GM19452 (cell line): ENCODE results near the gene SYT8.
"Not testable (repeated sequence)": the region's sequence is repeated elsewhere in the genome, so short reads cannot be mapped to it uniquely, and the experiment has no call there.

Source experiments
- ATAC-seq: cut with Tn5 transposase; IDR thresholded peaks from one replicate; pipeline ENCODE4 v1.9.1; 2021; ENCODE audit not compliant: unreplicated experiment

The SYT8 gene

DNA sequence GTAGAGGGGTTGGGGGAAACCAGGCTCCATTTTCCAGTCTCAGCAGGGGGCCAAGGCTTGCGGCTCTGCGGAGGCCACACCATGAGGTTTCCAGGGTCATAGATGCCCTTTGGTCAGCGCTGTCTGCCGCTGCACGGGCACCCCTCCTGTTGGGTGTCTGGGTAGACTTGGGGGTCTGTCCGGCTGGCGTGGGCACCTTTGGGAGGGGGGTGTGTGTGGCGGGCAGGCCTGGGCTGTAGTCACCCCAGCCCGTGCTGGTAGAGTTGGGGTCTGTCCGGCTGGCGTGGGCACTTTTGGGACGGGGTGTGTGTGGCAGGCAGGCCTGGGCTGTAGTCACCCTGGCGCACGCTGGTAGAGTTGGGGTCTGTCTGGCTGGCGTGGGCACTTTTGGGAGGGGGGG lies 36.7 kb downstream of the SYT8 start:
- no peak for ATAC-seq

DNA sequence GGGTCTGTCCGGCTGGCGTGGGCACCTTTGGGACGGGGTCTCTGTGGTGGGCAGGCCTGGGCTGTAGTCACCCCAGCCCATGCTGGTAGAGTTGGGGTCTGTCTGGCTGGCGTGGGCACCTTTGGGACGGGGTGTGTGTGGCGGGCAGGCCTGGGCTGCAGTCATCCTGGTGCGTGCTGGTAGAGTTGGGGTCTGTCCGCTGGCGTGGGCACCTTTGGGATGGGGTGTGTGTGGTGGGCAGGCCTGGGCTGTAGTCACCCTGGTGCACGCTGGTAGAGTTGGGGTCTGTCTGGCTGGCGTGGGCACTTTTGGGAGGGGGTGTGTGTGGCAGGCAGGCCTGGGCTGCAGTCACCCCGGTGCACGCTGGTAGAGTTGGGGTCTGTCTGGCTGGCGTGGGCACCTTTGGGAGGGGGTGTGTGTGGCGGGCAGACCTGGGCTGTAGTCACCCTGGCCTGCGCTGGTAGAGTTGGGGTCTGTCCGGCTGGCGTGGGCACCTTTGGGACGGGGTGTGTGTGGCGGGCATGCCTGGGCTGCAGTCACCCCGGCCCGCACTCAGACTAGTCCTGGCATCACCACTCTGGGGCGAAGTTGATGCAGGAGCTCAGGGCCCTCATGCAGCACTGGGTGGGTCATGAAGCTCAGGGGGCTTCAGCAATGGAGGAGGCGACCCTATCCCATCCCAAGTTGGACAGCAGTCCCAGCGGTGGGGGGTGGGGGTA lies 37.6 kb downstream of the SYT8 start:
- ATAC-seq: no peak

DNA sequence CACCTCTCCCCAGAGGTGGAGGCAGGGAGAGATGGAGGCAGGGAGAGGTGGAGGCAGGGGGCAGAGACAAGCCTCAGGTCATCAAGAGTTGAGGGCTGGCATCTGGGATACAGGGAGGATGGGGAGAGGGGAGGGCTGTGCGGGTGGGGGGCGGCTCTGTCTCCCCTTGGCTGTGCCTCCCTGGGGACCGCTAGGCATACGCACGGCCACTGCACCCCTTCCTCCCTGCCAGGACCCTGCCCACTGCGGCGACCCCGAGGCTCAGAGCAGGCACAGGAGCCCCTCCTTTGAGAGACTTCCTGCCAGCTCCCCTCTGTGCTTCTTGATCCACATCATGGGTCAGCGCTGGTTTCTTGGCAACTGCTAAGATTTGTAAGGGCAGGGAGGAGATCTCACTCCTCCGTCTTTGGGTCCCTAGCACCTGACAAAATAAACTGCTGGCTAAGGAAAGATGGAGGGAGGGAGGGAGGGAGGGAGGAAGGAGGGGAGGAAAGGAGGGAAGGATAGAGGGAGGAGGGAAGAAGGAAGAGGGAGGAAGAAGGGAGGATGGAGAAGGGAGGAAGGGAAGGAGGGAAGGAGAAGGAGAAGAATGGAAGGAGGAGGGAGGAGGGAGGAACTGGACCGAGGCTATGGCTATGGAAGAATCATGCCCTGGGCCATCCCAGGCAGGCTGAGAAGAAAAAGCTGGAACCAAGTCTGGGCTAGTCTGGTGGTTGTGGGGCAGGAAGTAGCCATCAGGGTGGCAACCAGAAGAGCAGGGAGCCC lies 38.4 kb downstream of the SYT8 start:
- no peak for ATAC-seq

DNA sequence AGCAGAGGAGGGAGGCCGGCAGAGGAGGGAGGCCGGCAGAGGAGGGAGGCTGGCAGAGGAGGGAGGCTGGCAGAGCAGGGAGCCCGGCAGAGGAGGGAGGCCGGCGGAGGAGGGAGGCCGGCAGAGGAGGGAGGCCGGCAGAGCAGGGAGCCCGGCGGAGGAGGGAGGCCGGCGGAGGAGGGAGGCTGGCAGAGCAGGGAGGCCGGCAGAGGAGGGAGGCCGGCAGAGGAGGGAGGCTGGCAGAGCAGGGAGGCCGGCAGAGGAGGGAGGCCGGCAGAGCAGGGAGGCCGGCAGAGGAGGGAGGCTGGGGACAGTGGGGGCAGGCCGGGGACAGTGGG lies 39.0 kb downstream of the SYT8 start:
- ATAC-seq: not testable (repeated sequence)

DNA sequence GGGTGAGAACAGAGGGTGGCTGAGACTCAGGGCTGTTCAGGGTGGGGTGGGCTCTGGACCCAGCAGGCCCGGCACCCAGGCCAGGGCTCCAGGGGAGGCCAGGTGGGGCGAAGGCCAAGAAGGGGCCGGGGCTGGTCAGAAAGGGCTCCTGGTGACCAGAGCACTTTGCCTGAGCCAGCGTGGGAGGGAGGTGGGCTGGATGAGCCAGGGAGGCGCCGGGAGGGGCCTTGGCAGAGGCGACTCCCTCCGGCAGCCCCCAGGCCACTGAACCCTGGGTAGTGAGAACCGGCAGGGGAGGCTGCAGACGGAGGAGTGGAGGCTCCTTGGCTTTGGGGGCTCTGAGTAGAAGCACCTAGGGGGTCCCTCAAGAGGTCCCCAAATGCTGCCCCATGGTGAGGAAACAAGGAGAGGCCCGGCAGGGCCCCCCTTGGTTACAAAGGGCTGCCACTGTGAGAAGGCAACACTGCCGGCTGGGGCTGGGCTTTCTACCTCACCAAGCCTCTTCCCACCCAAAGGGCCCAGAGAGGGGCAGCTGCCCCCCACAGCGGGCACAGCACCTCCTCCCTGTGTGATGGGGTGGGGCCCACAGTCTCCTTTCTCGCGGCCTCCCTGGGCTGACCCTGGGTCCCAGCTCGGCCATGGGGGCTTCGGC lies 39.8 kb downstream of the SYT8 start:
- not testable (repeated sequence) for ATAC-seq

DNA sequence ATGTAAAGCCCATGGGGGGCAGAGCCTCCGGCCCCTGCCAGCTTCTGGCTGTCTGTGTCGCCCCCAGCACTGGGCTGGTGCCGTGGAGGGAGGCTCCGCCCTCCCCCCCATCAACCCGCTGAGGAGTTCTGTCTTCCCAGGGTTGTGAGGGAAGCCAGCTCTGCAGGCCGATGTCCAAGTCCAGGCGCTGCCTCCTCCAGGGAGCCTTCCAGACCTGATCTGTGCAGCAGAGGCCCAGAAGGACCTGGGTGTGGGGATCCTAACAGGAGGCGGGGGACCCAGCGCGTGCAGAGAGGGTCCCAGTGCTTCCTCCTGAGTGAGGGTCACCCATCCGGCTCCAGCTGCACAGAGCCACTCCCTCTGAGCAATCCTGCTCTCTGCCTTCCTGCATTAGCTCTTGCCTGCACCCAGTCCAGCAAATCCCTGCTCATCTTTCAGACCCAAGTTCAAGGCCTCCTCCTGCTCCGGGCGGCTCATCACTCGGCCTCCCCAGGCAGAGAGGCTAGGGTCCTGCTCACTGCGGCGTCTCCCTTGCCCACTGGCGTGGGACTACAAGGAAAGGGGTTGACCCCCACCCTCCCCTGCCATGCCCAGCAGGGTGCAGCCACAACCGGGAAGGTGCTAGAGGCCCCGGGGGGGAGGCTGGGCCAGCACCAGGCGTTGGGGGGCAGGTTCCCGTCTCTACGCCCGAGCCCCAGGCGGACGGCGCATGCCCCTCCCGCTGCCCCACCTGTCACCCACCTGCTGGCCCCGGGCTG lies 40.5 kb downstream of the SYT8 start:
- no peak for ATAC-seq

DNA sequence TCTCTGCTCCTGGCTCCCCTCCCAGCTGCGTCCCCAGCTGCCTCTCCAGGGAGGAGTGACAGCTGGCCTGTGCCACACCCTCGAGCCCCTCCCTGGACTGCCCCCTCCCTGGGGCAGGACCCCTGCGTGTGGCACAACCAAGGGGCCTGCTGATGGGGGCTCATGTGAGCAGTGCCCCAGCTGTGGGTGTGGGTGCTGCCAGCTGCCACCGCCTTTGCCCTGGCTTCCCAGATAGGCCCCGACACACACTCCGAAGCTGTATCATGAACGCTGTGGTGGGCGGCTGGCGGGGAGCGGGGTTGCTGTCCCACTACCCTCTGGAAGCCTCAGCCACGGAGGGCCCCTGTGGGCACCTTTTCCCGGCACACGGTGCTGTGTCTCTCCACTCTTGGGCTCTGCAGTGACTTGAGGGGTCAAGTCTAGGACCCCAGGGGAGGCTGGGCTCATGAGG lies 41.1 kb downstream of the SYT8 start:
- not testable (repeated sequence) for ATAC-seq

DNA sequence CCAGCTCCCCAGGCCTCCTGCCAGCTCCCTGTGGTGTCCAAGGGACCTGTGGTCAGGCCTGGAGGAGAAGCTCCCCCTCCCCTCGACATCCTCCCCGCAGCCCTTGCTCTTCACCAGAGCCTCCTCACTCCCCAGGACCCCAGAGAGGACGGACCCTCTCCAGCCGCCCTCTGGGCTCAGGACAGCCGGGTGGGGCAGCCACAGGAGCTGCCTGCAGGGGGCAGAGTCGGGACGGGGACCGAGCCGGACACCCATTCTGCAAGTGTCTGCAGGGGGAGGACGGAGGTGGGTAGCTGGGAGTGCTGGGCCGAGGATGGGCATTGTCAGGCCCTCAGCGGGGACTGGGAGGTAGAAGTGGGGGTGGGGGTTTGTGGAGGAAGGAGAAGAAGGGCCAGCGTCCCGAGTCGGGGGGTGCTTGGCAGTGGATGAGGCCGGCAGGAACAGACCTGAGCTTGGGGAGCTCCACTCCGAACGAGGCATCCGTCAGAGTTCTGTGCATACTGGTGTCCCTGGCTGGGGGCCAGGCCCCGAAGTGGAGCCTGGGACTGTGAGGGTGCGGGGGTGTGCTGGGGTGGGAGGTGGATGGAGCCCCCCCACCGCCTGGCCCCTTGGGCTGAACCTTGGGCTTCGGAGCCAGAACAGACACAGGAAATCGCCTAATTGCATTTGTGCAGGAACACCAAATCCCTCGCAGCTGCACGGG lies 41.7 kb downstream of the SYT8 start:
- no peak for ATAC-seq

DNA sequence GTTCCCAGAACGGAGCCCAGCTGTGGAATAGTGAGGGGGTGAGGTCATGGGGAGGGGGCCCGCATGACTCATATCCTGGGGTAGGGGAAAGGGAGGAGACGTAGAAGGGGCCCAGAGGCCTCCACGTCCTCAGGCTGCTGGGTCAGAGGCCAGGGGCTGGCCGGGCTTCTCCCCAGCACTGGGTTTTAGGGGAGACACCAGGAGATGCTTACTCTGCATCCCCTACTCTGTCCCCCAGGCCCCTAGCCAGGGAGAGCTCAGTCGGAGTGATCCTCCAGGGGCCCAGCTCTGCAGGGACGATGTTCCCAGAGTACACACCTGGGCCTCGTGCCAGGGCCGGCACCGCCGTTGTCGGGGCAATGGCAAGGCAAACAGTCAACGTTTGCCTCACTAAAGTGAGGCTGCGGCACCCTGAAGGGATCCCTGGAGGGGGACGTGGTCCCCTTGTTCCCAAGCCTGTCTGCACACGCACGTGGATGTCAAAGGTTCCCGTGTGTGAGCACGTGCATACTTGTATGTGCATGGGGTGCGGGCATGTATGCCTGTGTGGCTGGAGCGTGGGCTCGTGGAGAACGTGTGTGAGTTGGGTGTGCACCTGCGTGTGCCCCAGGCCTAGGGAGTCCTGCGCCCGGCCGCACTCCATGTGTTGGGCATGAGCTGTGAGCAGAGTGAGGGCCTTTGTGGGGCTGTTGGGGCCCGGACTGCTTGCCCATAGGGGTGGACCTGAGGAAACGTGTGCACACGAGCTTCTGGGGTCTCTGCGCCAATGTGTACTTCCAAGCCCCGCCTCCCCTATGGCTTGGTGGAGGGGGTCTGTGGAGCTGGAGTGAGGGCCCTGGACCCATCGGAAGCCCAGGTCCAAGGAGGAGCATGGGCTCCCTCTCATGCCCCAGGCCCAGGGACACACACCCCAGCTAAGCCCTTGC lies 42.7 kb downstream of the SYT8 start:
- ATAC-seq: no peak

DNA sequence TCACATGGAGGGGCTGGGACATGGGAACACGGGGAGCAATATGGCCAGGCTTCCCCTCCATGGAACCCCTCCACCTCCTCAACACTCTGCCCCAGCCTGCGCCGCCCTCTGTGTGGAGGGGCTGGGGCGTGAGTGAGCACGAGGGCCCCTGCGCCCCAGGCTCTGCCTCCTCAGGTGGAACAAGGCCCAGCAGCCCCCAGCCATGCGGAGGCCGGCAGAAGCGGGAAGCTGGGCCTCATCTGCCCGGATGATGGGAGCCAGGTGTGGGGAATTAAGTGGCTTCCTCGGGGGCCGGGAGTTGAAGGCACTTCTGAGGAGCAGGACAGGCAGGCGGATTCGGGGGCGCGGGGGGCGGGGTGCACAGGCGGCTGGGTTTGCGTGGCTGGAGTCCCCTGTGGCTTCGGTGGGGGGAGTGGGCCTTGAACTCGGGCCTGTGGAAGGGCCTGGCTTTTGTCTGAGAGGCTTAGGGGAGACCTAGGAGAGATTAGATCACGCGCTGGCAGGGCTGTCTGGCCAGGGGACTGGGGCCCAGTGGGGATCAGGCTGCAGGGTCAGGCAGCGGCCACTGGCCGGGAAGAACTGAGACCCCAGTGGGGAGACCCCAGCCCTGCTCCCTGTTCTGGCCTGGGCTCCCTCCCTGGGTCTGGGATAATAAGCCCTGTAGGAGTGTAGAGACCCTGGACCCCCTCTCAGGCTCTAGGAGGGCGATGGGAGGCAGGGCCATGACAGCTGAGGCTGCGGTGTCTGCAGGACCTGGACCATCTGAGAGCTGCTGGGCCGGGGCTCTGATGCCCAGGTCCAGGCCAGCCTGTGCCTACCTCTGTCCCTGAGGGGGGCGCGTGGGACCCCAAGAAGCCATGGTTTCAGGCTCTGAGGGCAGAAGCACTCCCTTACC lies 43.6 kb downstream of the SYT8 start:
- no peak for ATAC-seq

DNA sequence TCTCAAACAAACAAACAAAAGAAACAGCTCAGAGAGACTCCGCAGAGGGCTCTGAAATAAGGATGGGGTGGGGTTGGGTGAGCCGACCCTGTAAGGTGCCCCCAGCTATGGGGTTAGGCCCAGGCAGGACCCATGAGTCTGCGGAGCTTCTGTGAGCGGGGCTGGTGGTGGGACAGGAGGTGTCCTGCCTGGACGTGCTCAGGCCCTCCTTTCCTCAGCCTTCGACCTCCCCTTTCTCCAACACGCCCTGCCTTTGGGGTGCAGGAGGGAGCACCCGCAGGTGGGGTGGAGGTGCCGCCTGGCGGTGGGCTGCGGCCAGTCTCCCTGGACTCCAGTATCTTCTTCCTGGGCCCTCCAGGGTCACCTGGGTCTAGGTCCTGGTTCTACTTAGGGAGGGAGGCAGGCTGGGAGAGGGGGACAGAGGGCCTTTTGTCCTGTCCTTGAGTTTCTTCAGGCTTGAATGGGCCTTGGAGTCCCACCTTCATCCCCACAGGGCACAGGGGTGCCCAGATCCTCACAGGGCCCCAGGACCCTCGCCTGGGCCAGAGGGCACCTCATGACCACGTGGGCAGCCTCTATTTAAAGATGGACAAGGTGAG lies 44.7 kb downstream of the SYT8 start:
- ATAC-seq: no peak

DNA sequence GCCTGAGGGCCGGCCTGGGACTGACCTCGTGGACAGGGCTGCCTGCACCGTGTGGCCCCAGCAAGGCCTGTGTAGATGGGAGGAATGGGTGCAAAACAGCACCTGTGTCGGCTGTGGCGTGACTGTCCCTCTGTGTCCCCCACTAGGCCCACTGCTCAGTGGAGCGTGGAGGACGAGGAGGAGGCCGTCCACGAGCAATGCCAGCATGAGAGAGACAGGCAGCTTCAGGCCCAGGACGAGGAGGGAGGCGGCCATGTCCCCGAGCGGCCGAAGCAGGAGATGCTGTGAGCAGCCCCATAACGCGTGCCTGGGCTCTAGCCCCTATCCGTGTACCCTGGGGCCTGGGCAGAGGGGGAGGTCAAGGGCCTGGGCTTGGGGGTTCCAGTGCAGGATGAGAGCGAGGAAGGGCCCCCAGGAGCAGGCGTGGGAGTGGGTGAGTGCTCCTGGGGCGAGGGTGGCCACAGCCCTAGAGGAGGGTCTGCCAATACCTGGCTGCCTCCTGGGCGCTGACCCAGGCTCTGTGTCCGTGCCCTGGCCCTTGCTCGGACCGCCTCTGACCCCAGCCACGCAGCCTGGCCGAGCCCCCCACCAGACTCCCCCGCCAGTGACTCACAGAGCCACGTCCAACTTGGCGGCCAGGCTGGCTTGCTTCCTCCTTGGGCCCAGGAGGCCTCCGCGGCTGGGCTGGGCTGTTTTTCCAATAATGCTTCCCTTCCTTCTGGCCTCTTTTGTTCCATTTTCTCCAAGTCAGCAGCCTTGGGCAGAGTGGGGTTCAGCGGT lies 45.3 kb downstream of the SYT8 start:
- ATAC-seq: no peak

DNA sequence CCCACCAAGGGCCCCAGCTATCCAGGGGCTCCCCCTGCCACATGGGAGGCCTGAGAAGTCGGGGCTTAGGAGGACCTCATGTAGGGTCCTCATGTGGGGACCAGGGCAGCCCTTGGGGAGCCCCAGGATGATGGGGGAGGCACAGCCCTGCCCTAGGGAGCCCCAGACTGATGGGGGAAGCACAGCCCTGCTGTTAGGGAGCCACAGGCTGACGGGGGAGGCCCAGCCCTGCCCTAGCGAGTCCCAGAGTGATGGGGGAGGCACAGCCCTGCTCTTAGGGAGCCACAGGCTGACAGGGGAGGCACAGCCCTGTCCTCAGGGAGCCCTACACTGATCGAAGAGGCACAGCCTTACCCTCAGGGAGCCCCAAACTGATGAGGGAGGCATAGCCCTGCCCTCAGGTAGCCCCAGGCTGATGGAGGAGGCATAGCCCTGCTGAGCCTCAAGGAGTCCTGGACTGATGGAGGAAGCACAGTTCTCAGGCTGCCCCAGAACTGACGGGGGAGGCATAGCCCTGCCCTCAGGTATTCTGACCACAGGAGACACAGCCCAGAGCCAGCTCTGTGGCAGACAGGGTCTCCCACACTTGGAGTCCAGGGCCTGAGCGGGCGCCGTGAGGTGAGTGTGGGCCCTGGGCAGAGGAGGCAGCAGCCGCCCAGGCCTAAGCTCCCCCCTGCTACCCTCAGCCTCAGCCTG lies 46.1 kb downstream of the SYT8 start:
- ATAC-seq: no peak

DNA sequence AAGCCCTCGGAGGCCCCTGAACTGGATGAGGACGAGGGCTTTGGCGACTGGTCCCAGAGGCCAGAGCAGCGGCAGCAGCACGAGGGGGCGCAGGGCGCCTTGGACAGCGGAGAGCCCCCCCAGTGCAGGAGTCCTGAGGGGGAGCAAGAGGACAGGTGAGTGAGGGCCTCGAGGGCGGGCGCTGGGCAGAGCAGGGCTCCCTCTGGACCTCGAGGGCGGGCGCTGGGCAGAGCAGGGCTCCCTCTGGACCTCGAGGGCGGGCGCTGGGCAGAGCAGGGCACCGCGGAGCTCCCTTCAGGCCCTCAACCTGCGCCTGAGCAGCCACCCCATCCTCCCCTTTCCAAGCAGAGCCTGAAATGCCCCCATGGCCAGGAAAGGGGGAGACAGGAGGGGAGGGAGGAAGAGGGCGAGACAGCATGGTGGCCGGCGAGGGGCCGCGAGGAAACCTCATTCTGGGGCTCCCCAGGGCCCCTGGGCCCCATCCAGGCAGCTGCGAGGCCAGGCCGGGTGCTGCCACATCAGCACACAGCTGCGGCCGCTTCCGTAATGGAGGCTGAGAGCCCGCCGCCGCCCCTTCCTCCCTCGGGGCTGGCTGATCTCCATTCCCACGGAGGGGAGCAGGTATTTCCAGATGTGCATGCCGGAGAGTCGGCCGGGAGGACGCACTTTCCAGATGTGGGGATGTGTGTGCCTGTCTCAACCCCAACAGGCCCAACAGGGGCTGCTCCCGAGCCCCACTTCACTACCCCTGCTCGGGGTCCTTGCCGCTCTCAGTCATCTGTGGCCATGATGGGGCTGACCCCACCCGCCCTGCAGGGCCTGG lies 46.9 kb downstream of the SYT8 start:
- ATAC-seq: no peak

DNA sequence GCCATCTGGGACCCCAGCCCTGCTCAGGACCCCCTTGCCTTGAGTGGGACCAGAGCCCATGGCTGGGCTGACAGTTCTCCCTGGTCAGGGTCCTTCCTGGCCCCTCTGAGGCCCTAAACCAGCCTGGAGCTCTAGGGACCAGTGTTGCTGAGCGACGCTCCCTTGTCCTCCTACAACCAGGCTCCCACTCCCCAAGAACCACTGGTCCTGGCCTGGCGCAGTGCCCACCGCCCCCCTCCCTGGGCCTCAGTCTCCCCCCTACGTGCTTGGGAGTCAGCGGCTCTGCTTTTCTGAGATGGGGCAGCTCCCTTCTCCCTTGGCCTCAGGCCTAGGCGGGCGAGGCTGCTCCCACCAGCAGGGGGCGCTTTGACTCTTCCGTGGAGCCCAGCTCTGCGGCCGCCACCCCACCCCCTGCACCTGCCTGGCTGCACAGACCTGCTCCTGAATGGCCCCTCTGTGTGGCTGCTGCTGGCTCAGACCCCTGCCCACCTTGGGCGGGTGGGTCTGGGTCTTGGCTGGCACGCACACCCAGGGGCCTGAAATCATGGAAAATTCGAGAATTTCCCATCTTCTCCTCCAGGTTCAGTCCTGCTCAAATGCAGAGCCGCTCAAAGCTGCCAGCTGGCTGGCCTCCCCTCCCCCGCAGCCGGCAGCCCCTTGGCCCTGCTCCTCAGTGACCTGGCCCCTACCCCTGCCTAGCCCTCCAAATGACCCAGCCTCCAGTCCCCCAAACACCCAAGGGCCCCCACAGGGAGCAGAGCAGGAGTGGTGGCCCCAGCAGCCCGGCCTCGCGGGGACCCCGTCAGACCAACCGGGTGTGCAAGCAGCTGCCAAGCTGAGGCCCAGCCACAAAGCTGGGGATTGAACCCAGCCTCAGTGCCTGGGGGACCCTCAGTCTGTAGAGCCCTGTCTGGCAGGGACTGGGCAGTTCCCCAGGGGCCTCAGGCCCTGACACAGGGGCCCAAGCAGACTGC lies 47.8 kb downstream of the SYT8 start:
- ATAC-seq: no peak
